Neural progenitor cell (in vitro differentiated cells): ENCODE results near the gene ANAPC16. TPM values are rescaled to one million over a fixed set of nuclear protein-coding genes. Genes with fewer than 3 reads are reported as not detected.
"Not testable (repeated sequence)": the region's sequence is repeated elsewhere in the genome, so short reads cannot be mapped to it uniquely, and the experiment has no call there.

Experiments
- DNase-seq: peaks from one replicate; pipeline ENCODE4 v3.0.0-alpha.2; 2016; ENCODE audit warnings: low spot score
- H2AFZ ChIP-seq: fragments of 200-600 bp; sonication (generic); replicated peaks from 2 replicates; pipeline ENCODE4 v1.6.1; 2016; ENCODE audit warnings: antibody characterized with exemption
- H3F3A ChIP-seq: fragments of 200-600 bp; sonication (generic); 2 replicates; pipeline ENCODE4 v1.6.1; 2016; ENCODE audit warnings: antibody characterized with exemption, low read depth
- H3K27ac ChIP-seq: fragments of 200-600 bp; sonication (generic); 2 replicates; pipeline ENCODE4 v1.5.1; 2016; ENCODE audit warnings: mild to moderate bottlenecking
- H3K27me3 ChIP-seq: fragments of 200-600 bp; sonication (generic); 2 replicates; pipeline ENCODE4 v1.6.1; 2016; ENCODE audit warnings: mild to moderate bottlenecking, moderate library complexity
- H3K36me3 ChIP-seq: fragments of 200-600 bp; sonication (generic); 2 replicates; pipeline ENCODE4 v1.5.1; 2016
- H3K4me1 ChIP-seq: fragments of 200-600 bp; sonication (generic); 2 replicates; pipeline ENCODE4 v1.6.1; 2016; ENCODE audit warnings: mixed run types
- H3K4me2 ChIP-seq: fragments of 200-600 bp; sonication (generic); 2 replicates; pipeline ENCODE4 v1.6.1; 2016
- H3K4me3 ChIP-seq: fragments of 200-600 bp; sonication (generic); 2 replicates; pipeline ENCODE4 v1.5.1; 2016
- H3K79me2 ChIP-seq: fragments of 200-600 bp; sonication (generic); 2 replicates; pipeline ENCODE4 v1.6.1; 2016; ENCODE audit warnings: low read depth
- H3K9ac ChIP-seq: fragments of 200-600 bp; sonication (generic); 2 replicates; pipeline ENCODE4 v1.6.1; 2016
- H3K9me3 ChIP-seq: fragments of 200-600 bp; sonication (generic); 2 replicates; pipeline ENCODE4 v1.5.1; 2016; ENCODE audit warnings: low read depth
- H4K20me1 ChIP-seq: fragments of 200-600 bp; sonication (generic); 2 replicates; pipeline ENCODE4 v1.6.1; 2016; ENCODE audit warnings: low read depth
- H3K27ac Mint-ChIP-seq: 3 replicates; pipeline ENCODE4 v1.8.0; 2021; ENCODE audit warnings: mixed read lengths
- H3K27me3 Mint-ChIP-seq: 2 replicates; pipeline ENCODE4 v1.8.0; 2022; ENCODE audit warnings: low read depth, mild to moderate bottlenecking, inconsistent platforms, moderate library complexity, mixed read lengths; ENCODE audit not compliant: insufficient read depth
- H3K36me3 Mint-ChIP-seq: 3 replicates; pipeline ENCODE4 v1.8.0; 2021; ENCODE audit warnings: mixed read lengths
- H3K4me1 Mint-ChIP-seq: 3 replicates; pipeline ENCODE4 v1.8.0; 2021; ENCODE audit warnings: mixed read lengths
- H3K4me3 Mint-ChIP-seq: 3 replicates; pipeline ENCODE4 v1.8.0; 2021; ENCODE audit warnings: mild to moderate bottlenecking, moderate library complexity, mixed read lengths
- H3K9me3 Mint-ChIP-seq: 3 replicates; pipeline ENCODE4 v1.8.0; 2020; ENCODE audit warnings: mixed read lengths
- CTCF ChIP-seq: fragments of 200-600 bp; sonication (generic); IDR thresholded peaks from 2 replicates; pipeline ENCODE4 v1.5.1; 2017; ENCODE audit warnings: antibody characterized with exemption, mild to moderate bottlenecking
- EZH2 ChIP-seq: fragments of 200-600 bp; sonication (generic); IDR thresholded peaks from 2 replicates; pipeline ENCODE4 v1.6.1; 2017; ENCODE audit warnings: antibody characterized with exemption, mild to moderate bottlenecking, moderate library complexity
- EZH2phosphoT487 ChIP-seq: fragments of 200-600 bp; sonication (generic); IDR thresholded peaks from 2 replicates; pipeline ENCODE4 v1.6.1; 2017; ENCODE audit warnings: antibody characterized with exemption
- total RNA-seq: library from RNA; depleted of rRNA; stranded (reverse); fragments of >200 nt; gene quantifications from 2 replicates; pipeline ENCODE4 v1.2.3, GENCODE V29; 2015; ENCODE audit warnings: low replicate concordance

ANAPC16 gene
- total RNA-seq, 1 donor from 2014 or later, result 217 TPM

- TF ChIP-seq CTCF (no peak), EZH2 (no peak), EZH2phosphoT487 (no peak)
Measured at GRCh38 chr10:72277996-72278667, 62.3 kb downstream of the ANAPC16 start.

GRCh38 chr10:72278668-72279393, 63.0 kb downstream of the ANAPC16 start:
- TF ChIP-seq CTCF (peak; percentile 15), EZH2 (no peak), EZH2phosphoT487 (no peak)
- H3F3A ChIP-seq, result peaks cover 47% of the 10 kb centered on the region
- no peak overlapping the region for H3K4me3 ChIP-seq
- H3K27ac ChIP-seq, result peak overlapping the region; percentile 80
- H3K9me3 Mint-ChIP-seq, result no peaks in the 10 kb centered on the region
- H3K27me3 ChIP-seq, result no peaks in the 10 kb centered on the region
- peaks cover 5% of the 10 kb centered on the region for H3K36me3 ChIP-seq
- H3K9ac ChIP-seq, result no peak overlapping the region
- H2AFZ ChIP-seq, result no peak overlapping the region
- no peak for DNase-seq
- no peak overlapping the region for H3K4me2 ChIP-seq
- H3K27ac Mint-ChIP-seq, result peak overlapping the region; percentile 83
- H3K4me3 Mint-ChIP-seq, result no peak overlapping the region
- H3K4me1 ChIP-seq, result peaks cover 13% of the 10 kb centered on the region
- peaks cover 26% of the 10 kb centered on the region for H3K79me2 ChIP-seq
- H3K4me1 Mint-ChIP-seq, result peaks cover 33% of the 10 kb centered on the region
- peaks cover 47% of the 10 kb centered on the region for H4K20me1 ChIP-seq
- peaks cover 20% of the 10 kb centered on the region for H3K36me3 Mint-ChIP-seq
- H3K9me3 ChIP-seq, result no peaks in the 10 kb centered on the region
- H3K27me3 Mint-ChIP-seq, result peaks cover 9% of the 10 kb centered on the region

More at GRCh38 chr10:72277996-72278667, 62.3 kb downstream of the ANAPC16 start:
- Mint-ChIP-seq H3K4me3 (no peak overlapping the region), H3K27me3 (peaks cover 9% of the 10 kb centered on the region), H3K27ac (peak overlapping the region; percentile 83), H3K36me3 (peaks cover 20% of the 10 kb centered on the region), H3K9me3 (no peaks in the 10 kb centered on the region), H3K4me1 (peaks cover 35% of the 10 kb centered on the region)
- Histone ChIP-seq H3K27ac (peak overlapping the region; percentile 80), H3K4me3 (no peak overlapping the region), H3K4me2 (no peak overlapping the region), H3K36me3 (peaks cover 5% of the 10 kb centered on the region), H3K9ac (no peak overlapping the region), H3K27me3 (no peaks in the 10 kb centered on the region), H3K4me1 (peaks cover 13% of the 10 kb centered on the region), H3K9me3 (no peaks in the 10 kb centered on the region), H2AFZ (no peak overlapping the region), H3F3A (peaks cover 51% of the 10 kb centered on the region), H3K79me2 (peaks cover 28% of the 10 kb centered on the region), H4K20me1 (peaks cover 47% of the 10 kb centered on the region)
- no peak for DNase-seq

GRCh38 chr10:72279587-72279986, 63.8 kb downstream of the ANAPC16 start:
- not testable (repeated sequence) for H3K9me3 ChIP-seq, H3K9me3 Mint-ChIP-seq, H3K4me2 ChIP-seq, H3K27me3 Mint-ChIP-seq, H3K9ac ChIP-seq, H3K27ac Mint-ChIP-seq, H3K27me3 ChIP-seq, H3K27ac ChIP-seq, H2AFZ ChIP-seq, H3K4me3 Mint-ChIP-seq, H3K4me3 ChIP-seq, H3K36me3 ChIP-seq, DNase-seq
- Mint-ChIP-seq H3K4me1 (peaks cover 33% of the 10 kb centered on the region), H3K36me3 (peaks cover 20% of the 10 kb centered on the region)
- Histone ChIP-seq H3K4me1 (peaks cover 13% of the 10 kb centered on the region), H3F3A (peaks cover 42% of the 10 kb centered on the region), H4K20me1 (peaks cover 39% of the 10 kb centered on the region), H3K79me2 (peaks cover 18% of the 10 kb centered on the region)

GRCh38 chr10:72283131-72283530, 67.3 kb downstream of the ANAPC16 start:
- no peak overlapping the region for H3K27ac ChIP-seq
- H3K4me3 Mint-ChIP-seq, result no peak overlapping the region
- H3K4me1 ChIP-seq, result peaks cover 5% of the 10 kb centered on the region
- H3K27me3 Mint-ChIP-seq, result no peaks in the 10 kb centered on the region
- H3K4me3 ChIP-seq, result no peak overlapping the region
- peaks cover 28% of the 10 kb centered on the region for H3K4me1 Mint-ChIP-seq
- H3K27me3 ChIP-seq, result no peaks in the 10 kb centered on the region
- DNase-seq, result no peak
- peaks cover 7% of the 10 kb centered on the region for H3F3A ChIP-seq
- H3K36me3 Mint-ChIP-seq, result no peaks in the 10 kb centered on the region
- H3K4me2 ChIP-seq, result no peak overlapping the region
- H4K20me1 ChIP-seq, result peaks cover 4% of the 10 kb centered on the region
- no peak for TF ChIP-seq EZH2
- no peak for TF ChIP-seq EZH2phosphoT487
- no peak for TF ChIP-seq CTCF
- H3K9ac ChIP-seq, result no peak overlapping the region
- no peaks in the 10 kb centered on the region for H3K79me2 ChIP-seq
- no peak overlapping the region for H3K27ac Mint-ChIP-seq
- no peaks in the 10 kb centered on the region for H3K36me3 ChIP-seq
- no peak overlapping the region for H2AFZ ChIP-seq
- no peaks in the 10 kb centered on the region for H3K9me3 Mint-ChIP-seq
- H3K9me3 ChIP-seq, result no peaks in the 10 kb centered on the region
